NCI-H2107 treated with DMSO at 0.1 percent for 48 hours (cell line): ENCODE data around the gene NFIA.

Source experiments
- DNase-seq: peaks from one replicate; lab custom pipeline; 2025; ENCODE audit not compliant: unreplicated experiment; lab: John Stamatoyannopoulos, UW

Gene NFIA

DNA sequence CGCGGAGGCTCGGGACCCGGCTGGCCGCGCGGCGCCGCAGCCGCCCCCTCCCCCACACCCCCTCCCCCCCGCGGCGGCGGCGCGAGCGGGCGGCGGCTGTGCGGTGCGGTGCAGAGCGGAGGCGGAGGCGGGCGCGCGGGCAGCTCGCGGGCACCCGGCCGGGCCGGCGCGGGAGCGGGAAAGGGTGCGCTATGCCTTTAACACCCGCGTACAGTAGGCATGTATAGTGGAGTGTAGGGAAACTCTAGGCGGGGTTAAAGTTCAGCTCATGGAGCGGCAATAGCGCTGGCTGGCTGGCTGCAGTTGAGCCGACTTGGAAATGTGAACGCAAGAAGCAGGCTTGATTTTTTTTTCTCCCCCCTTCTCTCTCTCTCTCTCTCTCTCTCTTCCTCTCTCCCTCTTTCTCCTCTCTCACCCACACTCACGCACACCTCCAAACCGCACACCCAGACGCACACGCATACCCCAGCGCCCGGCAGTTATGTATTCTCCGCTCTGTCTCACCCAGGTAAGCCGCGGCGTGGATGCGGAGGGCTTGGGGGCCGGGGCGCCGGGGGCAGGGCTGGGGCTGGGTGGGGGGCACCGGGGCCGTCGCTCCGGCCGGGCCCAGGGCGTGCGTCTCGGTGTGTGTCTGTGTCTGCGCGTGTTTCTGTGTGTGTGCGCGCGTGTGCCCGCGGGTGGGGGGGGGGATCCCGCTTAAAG, at the start of gene NFIA:
Gene NFIA, plus strand, starts transcription at position 251 of the 702 bp plus-strand sequence.
- no peak for DNase-seq

DNA sequence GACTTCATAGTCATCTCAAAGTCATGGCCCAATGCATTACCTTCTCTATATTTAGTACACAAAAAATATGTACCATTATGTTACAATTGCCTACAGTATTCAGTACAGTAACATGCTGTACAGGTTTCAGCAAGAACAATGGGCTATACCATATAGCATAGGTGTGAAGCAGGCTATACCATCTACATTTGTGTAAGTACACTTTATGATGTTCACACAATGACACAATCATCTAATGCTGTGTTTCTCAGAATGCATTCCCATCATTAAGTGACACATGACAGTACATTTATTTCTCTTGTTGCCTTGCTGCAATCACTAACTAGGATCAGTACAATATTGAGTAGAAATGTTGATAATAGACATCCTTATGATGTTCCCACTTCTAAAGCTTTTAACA, 46.5 kb upstream of the NFIA start:
- no peak for DNase-seq

GRCh38 chr1:61042466-61043009, 39.8 kb upstream of the NFIA start:
- DNase-seq: no peak

- peak; percentile 77 for DNase-seq
Observed at GRCh38 chr1:61043010-61043820, 39.1 kb upstream of the NFIA start.

- no peak for DNase-seq
Observed at GRCh38 chr1:61046434-61046833, 35.9 kb upstream of the NFIA start.

DNA sequence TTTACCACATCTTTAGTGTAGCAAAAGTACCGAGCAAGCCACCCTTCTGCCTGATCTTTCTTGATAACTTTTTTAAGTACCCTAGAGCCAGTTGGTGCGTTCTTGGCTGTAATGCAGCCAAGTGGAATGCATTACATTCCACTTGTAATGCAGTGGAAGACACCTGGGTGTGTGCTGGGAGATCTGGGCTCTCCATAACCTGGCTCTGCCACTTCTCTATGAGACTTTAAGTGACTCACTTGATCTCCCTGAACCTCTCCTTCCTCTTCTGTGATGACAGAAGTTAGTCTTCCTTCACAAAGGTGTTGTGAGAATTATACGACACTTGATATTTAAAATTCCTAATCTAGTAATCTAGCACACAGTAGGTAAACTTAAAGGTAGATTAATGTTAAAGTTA, 35.3 kb upstream of the NFIA start:
- no peak for DNase-seq

DNA sequence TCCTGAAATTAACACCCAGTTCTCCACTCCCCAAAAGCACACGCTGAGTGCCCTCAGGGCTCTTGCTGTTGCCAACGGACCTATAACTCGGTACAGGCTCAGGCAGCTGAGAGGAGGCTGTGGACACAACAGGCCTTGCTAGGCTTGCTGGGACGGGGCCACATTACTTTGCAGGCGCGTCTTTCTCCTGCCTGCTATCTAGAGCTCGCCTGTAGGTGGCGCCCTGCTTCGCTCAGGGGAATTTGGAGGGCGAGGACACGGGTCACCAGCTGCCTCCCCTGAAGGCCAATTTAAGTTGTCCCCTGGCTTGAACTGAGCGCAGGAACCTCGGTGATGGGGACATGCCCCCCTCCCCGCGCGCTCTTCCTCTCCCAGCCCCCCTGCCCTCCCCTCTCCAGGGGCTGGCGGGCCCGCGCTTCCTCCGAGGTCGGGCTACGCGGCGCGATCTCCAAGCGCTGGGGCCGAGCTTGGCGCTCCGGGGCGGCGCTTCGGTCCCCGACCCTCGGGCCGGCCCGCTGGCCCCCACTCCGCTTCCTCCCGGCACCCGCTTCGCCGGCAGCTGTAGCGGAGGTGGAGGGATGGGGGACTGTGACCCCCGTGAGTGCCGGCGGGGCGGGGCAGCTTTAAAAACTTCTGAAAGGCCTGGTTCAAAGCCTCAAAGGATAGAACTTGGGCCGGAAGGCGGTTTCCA, 32.4 kb upstream of the NFIA start:
- peak; percentile 57 for DNase-seq

GRCh38 chr1:61050541-61051442, 31.6 kb upstream of the NFIA start:
- no peak for DNase-seq

- no peak for DNase-seq
Observed at GRCh38 chr1:61051443-61051718, 31.0 kb upstream of the NFIA start.

GRCh38 chr1:61051719-61052394, 30.5 kb upstream of the NFIA start:
- DNase-seq: no peak

- no peak for DNase-seq
Observed at GRCh38 chr1:61052395-61053225, 29.8 kb upstream of the NFIA start.

- DNase-seq: no peak
Observed at GRCh38 chr1:61053226-61053711, 29.1 kb upstream of the NFIA start.

DNA sequence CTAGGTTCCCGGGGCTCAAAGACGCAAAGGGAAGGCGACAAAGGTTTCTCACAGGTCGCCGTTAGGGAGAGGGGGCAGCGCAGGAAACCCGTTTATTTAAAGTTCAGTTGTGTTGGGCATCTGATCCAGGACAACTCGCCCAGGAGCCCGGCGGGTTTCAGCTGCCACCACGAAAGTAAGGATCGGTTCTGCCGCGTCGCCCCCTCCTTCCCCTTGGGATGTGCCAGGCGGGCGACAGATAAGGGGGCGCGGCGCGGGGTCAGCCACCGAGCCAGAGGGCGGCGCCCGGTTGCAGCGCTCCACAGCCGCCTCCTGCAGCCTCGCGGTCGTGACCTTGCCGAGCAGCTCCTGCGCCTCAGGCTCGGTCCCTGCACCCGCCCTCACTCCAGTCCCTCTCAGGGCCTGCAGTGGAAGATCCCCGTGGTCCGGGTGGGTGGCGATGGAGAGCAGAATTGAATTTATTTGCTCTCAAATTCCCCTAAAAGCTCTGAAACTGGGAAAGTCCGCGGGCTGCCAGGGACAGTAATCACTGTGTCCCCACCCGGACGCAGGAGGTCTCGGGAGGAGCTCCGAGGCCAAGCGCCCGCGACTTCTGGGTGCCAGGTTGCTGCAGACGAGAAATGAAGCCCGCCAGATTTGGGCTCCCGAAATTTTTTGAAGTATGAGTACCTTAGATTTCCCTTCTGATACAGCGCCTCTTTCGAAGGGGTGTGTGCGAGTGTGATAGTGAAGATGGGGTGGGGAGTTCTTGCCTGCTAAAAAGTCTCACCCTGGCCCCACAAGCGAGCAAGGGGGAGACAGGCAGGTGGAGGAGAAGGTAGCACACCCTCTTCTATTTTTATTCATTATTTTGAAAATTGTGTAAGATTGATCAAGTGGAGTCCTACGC, 28.4 kb upstream of the NFIA start:
- DNase-seq: no peak

DNA sequence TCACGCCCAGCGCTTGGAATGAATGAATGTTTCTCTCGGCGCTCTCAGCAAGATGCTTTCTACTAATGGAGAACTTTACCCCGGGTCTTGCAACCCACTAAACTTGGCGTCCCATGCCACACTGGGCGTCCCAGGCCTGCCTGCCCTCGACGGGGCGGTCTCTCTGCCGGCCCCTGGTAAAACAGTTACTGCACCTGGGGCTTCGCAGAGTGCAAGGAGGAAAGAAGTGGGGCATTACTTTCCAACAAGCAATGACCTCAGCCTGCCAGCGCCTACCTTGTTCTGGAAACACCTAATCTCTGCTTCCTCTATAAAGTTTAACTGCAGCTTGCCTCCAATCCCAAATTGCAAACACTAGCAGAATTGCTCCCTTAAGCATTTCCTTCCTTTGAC, 27.8 kb upstream of the NFIA start:
- no peak for DNase-seq

GRCh38 chr1:61055110-61055614, 27.2 kb upstream of the NFIA start:
- no peak for DNase-seq

GRCh38 chr1:61056196-61056572, 26.2 kb upstream of the NFIA start:
- no peak for DNase-seq

DNA sequence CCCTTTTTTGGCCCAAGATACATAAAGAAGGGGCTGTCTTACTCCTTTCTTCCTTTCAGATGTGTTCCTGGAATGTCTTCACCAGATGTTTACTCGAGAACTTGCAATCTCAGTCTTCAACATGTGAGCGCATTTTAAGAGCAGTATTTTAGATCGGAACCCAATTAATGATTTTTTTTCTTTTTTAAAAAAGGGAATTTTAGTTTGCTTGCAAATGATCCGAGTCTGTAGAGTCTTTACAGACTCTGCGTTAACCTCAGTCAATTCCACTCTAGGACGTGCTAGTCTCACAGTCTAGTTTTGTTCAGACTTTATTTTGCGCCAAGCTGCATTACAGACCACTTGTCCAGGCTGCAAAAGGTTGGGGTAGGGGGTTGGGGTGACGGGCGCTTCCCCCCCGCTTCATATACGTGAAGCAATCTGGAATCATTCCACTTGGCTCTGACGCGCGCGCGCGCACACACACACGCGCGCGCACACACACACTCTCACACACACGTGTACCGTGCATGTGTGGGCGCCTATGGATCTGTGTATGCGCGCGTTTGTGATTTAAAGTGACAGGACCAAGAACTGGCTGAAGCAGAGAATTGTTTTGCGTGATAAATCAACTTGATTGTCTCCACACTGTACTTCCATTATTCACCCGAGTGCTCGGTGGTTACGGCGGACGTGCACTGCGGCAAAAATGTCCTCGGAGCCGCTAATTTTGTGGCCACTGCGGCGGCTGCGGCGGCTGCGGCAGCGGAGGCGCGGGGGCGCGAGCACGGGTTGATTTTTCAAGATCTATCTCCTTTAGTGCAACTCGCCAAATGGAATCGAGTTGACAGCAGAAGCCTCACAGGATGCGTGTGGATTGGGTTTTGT, 25.6 kb upstream of the NFIA start:
- peak; percentile 32 for DNase-seq
